GM12878 (cell line): ENCODE measurements around the gene VN1R5. TPM values are rescaled to one million over a fixed set of nuclear protein-coding genes. Genes with fewer than 3 reads are reported as not detected.
A peak's percentile ranks its signal among the peaks of the same experiment; 100 is the strongest.

Source experiments
- ATF7 ChIP-seq: fragments of 450-650 bp; IDR thresholded peaks from 2 replicates; pipeline ENCODE4 v1.6.1; 2016; ENCODE audit warnings: low read depth, mild to moderate bottlenecking
- CBX5 ChIP-seq: sonication (generic); IDR thresholded peaks from 2 replicates; pipeline ENCODE4 v1.6.1; 2016; ENCODE audit warnings: low read depth, moderate library complexity, mild to moderate bottlenecking, inconsistent platforms
- DPF2 ChIP-seq: fragments of 450-650 bp; IDR thresholded peaks from 2 replicates; pipeline ENCODE4 v1.6.1; 2017; ENCODE audit warnings: mild to moderate bottlenecking
- EED ChIP-seq: sonication (generic); IDR thresholded peaks from 2 replicates; pipeline ENCODE4 v1.6.1; 2016; ENCODE audit warnings: antibody characterized with exemption, low read depth
- JUNB ChIP-seq: IDR thresholded peaks from 2 replicates; pipeline ENCODE4 v1.6.1; 2016; ENCODE audit warnings: antibody characterized with exemption, mild to moderate bottlenecking
- LARP7 ChIP-seq: fragments of 450-650 bp; IDR thresholded peaks from 2 replicates; pipeline ENCODE4 v1.6.1; 2017; ENCODE audit warnings: mild to moderate bottlenecking
- MEF2B ChIP-seq: fragments of 450-650 bp; IDR thresholded peaks from 2 replicates; pipeline ENCODE4 v1.6.1; 2018; ENCODE audit warnings: mild to moderate bottlenecking, moderate library complexity; ENCODE audit not compliant: partially characterized antibody, poor library complexity, severe bottlenecking
- NR2C1 ChIP-seq: fragments of 450-650 bp; IDR thresholded peaks from 2 replicates; pipeline ENCODE4 v1.6.1; 2017; ENCODE audit warnings: antibody characterized with exemption, mild to moderate bottlenecking, moderate library complexity
- PAX5 ChIP-seq: IDR thresholded peaks from 2 replicates; pipeline ENCODE4 v1.6.1; 2011; ENCODE audit warnings: low read depth, low read length, borderline replicate concordance
- POLR2AphosphoS5 ChIP-seq: IDR thresholded peaks from 2 replicates; pipeline ENCODE4 v1.6.1; 2011; ENCODE audit warnings: mild to moderate bottlenecking, low read length, inconsistent platforms
- RBBP5 ChIP-seq: fragments of 200-600 bp; sonication (generic); conservative IDR thresholded peaks from 2 replicates; pipeline ENCODE4 v1.6.1; 2016
- SMARCA5 ChIP-seq: fragments of 450-650 bp; IDR thresholded peaks from 2 replicates; pipeline ENCODE4 v1.6.1; 2017; ENCODE audit warnings: mild to moderate bottlenecking
- SP1 ChIP-seq: IDR thresholded peaks from one replicate; pipeline ENCODE4 v1.6.1; 2011; ENCODE audit warnings: low read depth, low read length
- STAT1 ChIP-seq: fragments of 450-650 bp; conservative IDR thresholded peaks from 2 replicates; pipeline ENCODE4 v1.6.1; 2014; ENCODE audit warnings: antibody characterized with exemption, mild to moderate bottlenecking
- STAT3 ChIP-seq: IDR thresholded peaks from 2 replicates; pipeline ENCODE4 v1.6.1; 2011; ENCODE audit warnings: low read depth, low read length, improper control_type of control experiment
- SUPT20H ChIP-seq: IDR thresholded peaks from 2 replicates; pipeline ENCODE4 v1.6.1; 2011; ENCODE audit warnings: low read depth, mild to moderate bottlenecking, low read length, moderate library complexity, borderline replicate concordance; ENCODE audit not compliant: control insufficient read depth
- SUZ12 ChIP-seq: fragments of 200-600 bp; sonication (generic); IDR thresholded peaks from one replicate; pipeline ENCODE4 v1.6.1; 2018; ENCODE audit warnings: antibody characterized with exemption, mild to moderate bottlenecking; ENCODE audit not compliant: unreplicated experiment
- ZNF622 ChIP-seq: fragments of 450-650 bp; IDR thresholded peaks from 2 replicates; pipeline ENCODE4 v1.6.1; 2017; ENCODE audit warnings: mild to moderate bottlenecking, inconsistent platforms
- polyA plus RNA-seq, 11 experiments: library from polyadenylated mRNA; depleted of rRNA in 4 of 11; unstranded in 6 of 11; stranded (reverse) in 5 of 11; fragments of >200 nt; fragmentation: Nextera tagmentation in 4 of 11; fragmentation: Illumina TruSeq in 1 of 11; extraction: Ambion mirVana in 4 of 11; extraction: Trizol in 1 of 11; gene quantifications; 1 replicate in 1 of 11; 2 replicates in 10 of 11; pipeline versions ENCODE4 v1.2.1 to v1.2.3, GENCODE V29; 2011 to 2016; ENCODE audit warnings: inconsistent platforms in 2 of 11, missing spikeins in 2 of 11, low read depth in 1 of 11
- total RNA-seq, 4 experiments: library from RNA; depleted of rRNA in 3 of 4; stranded (reverse); fragments of >200 nt in 3 of 4; fragmentation: Illumina TruSeq in 1 of 4; extraction: Trizol in 1 of 4; gene quantifications; 2 replicates each; pipeline versions ENCODE4 v1.2.1 to v1.2.3, GENCODE V29; 2013 to 2021
- TF ChIP-seq, protein P1 (sequence below), 3 experiments: IDR thresholded peaks in 2 of 3; conservative IDR thresholded peaks in 1 of 3; 2 replicates each; pipeline ENCODE4 v1.5.1; 2011; ENCODE audit warnings: low read depth in 3 of 3, low read length in 3 of 3, mild to moderate bottlenecking in 3 of 3, control low read depth in 2 of 3, moderate library complexity in 2 of 3, inconsistent platforms in 1 of 3, mixed read lengths in 1 of 3; ENCODE audit not compliant: control insufficient read depth in 2 of 3, insufficient read depth in 1 of 3; ENCODE audit errors: extremely low read depth in 1 of 3
- TF ChIP-seq, protein P2 (sequence below): IDR thresholded peaks from 2 replicates; pipeline ENCODE4 v1.6.1; 2012; ENCODE audit warnings: low read length, inconsistent platforms
- TF ChIP-seq, protein P3 (sequence below): fragments of 450-650 bp; conservative IDR thresholded peaks from 2 replicates; pipeline ENCODE4 v1.6.1; 2017; ENCODE audit warnings: mild to moderate bottlenecking, moderate library complexity
- TF ChIP-seq, protein P4 (sequence below): IDR thresholded peaks from 2 replicates; pipeline ENCODE4 v1.6.1; 2011; ENCODE audit warnings: borderline replicate concordance, low read depth, mild to moderate bottlenecking, moderate library complexity, low read length; ENCODE audit not compliant: insufficient read depth, poor library complexity, severe bottlenecking
- TF ChIP-seq, protein P5 (sequence below): IDR thresholded peaks from 2 replicates; pipeline ENCODE4 v1.6.1; 2012; ENCODE audit warnings: low read depth, low read length, improper control_type of control experiment
- TF ChIP-seq, protein P6 (sequence below): IDR thresholded peaks from 2 replicates; pipeline ENCODE4 v1.6.1; 2011; ENCODE audit warnings: borderline replicate concordance, low read depth, mild to moderate bottlenecking, moderate library complexity, mixed read lengths, low read length; ENCODE audit not compliant: insufficient read depth; ENCODE audit errors: extremely low read length

Gene VN1R5
- total and polyA plus RNA-seq, 10 of the 15 experiments (the other 5 are each of a cell fraction or from before 2014, with no cell fraction given) = not detected

DNA sequence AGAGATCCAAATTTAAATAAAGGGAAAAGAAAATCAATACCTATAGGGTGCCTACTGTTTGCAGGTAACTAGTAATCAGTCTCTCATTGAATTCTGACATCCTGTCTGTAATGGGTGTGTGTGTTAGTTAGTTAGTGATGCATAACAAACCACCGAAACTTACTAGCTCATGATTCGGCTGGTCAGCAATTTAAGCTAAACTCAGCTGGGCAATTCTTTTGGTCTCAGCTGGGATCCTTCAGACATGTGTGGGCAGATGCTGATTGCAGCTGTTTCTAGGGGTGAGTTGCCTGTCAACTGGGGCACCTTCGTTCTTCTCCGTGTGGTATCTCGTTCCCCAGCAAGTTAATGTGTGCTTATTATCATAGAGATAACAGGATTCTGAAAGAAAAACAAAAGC lies 43.9 kb upstream of the VN1R5 start (continued):
- TF ChIP-seq STAT1 (no peak), RBBP5 (no peak), JUNB (no peak; the same call in 1 of the 2 replicates), DPF2 (peak; percentile 74), MEF2B (peak; percentile 52), NR2C1 (no peak), POLR2AphosphoS5 (no peak), ATF7 (peak; percentile 94), EED (no peak), PAX5 (peak; percentile 88), SP1 (no peak), STAT3 (0 out of 2 replicates have a peak, but pooled peaks have one; percentile 33), ZNF622 (no peak), SUZ12 (no peak), CBX5 (no peak; the same call in 1 of the 2 replicates), SMARCA5 (no peak), SUPT20H (no peak), LARP7 (no peak; the same call in 1 of the 2 replicates)
- TF ChIP-seq, protein P1, sequence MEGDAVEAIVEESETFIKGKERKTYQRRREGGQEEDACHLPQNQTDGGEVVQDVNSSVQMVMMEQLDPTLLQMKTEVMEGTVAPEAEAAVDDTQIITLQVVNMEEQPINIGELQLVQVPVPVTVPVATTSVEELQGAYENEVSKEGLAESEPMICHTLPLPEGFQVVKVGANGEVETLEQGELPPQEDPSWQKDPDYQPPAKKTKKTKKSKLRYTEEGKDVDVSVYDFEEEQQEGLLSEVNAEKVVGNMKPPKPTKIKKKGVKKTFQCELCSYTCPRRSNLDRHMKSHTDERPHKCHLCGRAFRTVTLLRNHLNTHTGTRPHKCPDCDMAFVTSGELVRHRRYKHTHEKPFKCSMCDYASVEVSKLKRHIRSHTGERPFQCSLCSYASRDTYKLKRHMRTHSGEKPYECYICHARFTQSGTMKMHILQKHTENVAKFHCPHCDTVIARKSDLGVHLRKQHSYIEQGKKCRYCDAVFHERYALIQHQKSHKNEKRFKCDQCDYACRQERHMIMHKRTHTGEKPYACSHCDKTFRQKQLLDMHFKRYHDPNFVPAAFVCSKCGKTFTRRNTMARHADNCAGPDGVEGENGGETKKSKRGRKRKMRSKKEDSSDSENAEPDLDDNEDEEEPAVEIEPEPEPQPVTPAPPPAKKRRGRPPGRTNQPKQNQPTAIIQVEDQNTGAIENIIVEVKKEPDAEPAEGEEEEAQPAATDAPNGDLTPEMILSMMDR (IDR thresholded peaks at IDR 0.05 in 2 of 3, conservative IDR thresholded peaks at IDR 0.05 in 1 of 3; ENCODE audit: control insufficient read depth in 2 of 3, extremely low read depth in 1 of 3, insufficient read depth in 1 of 3, low read depth in 3 of 3, low read length in 3 of 3) = no peak
- TF ChIP-seq, protein P2, sequence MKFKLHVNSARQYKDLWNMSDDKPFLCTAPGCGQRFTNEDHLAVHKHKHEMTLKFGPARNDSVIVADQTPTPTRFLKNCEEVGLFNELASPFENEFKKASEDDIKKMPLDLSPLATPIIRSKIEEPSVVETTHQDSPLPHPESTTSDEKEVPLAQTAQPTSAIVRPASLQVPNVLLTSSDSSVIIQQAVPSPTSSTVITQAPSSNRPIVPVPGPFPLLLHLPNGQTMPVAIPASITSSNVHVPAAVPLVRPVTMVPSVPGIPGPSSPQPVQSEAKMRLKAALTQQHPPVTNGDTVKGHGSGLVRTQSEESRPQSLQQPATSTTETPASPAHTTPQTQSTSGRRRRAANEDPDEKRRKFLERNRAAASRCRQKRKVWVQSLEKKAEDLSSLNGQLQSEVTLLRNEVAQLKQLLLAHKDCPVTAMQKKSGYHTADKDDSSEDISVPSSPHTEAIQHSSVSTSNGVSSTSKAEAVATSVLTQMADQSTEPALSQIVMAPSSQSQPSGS = peak; percentile 67; the same call in 1 of the 2 replicates
- TF ChIP-seq, protein P3, sequence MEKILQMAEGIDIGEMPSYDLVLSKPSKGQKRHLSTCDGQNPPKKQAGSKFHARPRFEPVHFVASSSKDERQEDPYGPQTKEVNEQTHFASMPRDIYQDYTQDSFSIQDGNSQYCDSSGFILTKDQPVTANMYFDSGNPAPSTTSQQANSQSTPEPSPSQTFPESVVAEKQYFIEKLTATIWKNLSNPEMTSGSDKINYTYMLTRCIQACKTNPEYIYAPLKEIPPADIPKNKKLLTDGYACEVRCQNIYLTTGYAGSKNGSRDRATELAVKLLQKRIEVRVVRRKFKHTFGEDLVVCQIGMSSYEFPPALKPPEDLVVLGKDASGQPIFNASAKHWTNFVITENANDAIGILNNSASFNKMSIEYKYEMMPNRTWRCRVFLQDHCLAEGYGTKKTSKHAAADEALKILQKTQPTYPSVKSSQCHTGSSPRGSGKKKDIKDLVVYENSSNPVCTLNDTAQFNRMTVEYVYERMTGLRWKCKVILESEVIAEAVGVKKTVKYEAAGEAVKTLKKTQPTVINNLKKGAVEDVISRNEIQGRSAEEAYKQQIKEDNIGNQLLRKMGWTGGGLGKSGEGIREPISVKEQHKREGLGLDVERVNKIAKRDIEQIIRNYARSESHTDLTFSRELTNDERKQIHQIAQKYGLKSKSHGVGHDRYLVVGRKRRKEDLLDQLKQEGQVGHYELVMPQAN = peak; percentile 73
- TF ChIP-seq, protein P4, sequence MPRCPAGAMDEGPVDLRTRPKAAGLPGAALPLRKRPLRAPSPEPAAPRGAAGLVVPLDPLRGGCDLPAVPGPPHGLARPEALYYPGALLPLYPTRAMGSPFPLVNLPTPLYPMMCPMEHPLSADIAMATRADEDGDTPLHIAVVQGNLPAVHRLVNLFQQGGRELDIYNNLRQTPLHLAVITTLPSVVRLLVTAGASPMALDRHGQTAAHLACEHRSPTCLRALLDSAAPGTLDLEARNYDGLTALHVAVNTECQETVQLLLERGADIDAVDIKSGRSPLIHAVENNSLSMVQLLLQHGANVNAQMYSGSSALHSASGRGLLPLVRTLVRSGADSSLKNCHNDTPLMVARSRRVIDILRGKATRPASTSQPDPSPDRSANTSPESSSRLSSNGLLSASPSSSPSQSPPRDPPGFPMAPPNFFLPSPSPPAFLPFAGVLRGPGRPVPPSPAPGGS = no peak
- TF ChIP-seq, protein P5, sequence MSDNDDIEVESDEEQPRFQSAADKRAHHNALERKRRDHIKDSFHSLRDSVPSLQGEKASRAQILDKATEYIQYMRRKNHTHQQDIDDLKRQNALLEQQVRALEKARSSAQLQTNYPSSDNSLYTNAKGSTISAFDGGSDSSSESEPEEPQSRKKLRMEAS = no peak
- TF ChIP-seq, protein P6, sequence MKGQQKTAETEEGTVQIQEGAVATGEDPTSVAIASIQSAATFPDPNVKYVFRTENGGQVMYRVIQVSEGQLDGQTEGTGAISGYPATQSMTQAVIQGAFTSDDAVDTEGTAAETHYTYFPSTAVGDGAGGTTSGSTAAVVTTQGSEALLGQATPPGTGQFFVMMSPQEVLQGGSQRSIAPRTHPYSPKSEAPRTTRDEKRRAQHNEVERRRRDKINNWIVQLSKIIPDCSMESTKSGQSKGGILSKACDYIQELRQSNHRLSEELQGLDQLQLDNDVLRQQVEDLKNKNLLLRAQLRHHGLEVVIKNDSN = no peak
